HepG2 (cell line): ENCODE results near the gene RELL2. TPM values are rescaled to one million over a fixed set of nuclear protein-coding genes. Genes with fewer than 3 reads are reported as not detected.

ENCODE experiments used
- CREB1 ChIP-seq, 2 experiments: fragments of 450-650 bp in 1 of 2; IDR thresholded peaks; 2 replicates each; pipeline ENCODE4 v1.6.1; 2016 to 2017; ENCODE audit warnings: control low read depth in 1 of 2, mild to moderate bottlenecking in 1 of 2, missing compliant biosample characterization in 1 of 2, missing genetic modification characterization in 1 of 2
- NFE2L1 ChIP-seq: sonication (generic); formaldehyde crosslinking; IDR thresholded peaks from 2 replicates; pipeline ENCODE4 v1.4.0; 2020; ENCODE audit warnings: missing genetic modification reagents, mild to moderate bottlenecking, borderline replicate concordance
- TBX2 ChIP-seq: sonication (generic); formaldehyde crosslinking; IDR thresholded peaks from 2 replicates; pipeline ENCODE4 v1.5.0; 2020; ENCODE audit warnings: missing genetic modification reagents, mild to moderate bottlenecking, borderline replicate concordance
- ZMYM3 ChIP-seq: sonication (generic); formaldehyde crosslinking; IDR thresholded peaks from 2 replicates; pipeline ENCODE4 v1.5.1; 2020; ENCODE audit warnings: mild to moderate bottlenecking, missing genetic modification reagents
- ZMYM4 ChIP-seq: sonication (generic); formaldehyde crosslinking; IDR thresholded peaks from 2 replicates; pipeline ENCODE4 v1.8.1; 2023; ENCODE audit warnings: mild to moderate bottlenecking, missing genetic modification reagents
- ZNF570 ChIP-seq: sonication (generic); formaldehyde crosslinking; IDR thresholded peaks from 2 replicates; pipeline ENCODE4 v1.4.0; 2020; ENCODE audit warnings: mild to moderate bottlenecking, missing genetic modification reagents, borderline replicate concordance
- ZSCAN29 ChIP-seq: sonication (generic); formaldehyde crosslinking; conservative IDR thresholded peaks from 2 replicates; pipeline ENCODE4 v1.4.0; 2020; ENCODE audit warnings: mild to moderate bottlenecking, missing genetic modification reagents
- polyA plus RNA-seq, 8 experiments: library from polyadenylated mRNA; depleted of rRNA in 3 of 8; stranded (reverse) in 7 of 8; unstranded in 1 of 8; fragments of >200 nt; fragmentation: Illumina TruSeq in 4 of 8; extraction: Trizol in 4 of 8; gene quantifications; 2 replicates each; pipeline versions ENCODE4 v1.2.1 to v1.2.3, GENCODE V29; 2011 to 2016; ENCODE audit warnings: low read depth in 4 of 8, missing spikeins in 1 of 8, mixed read lengths in 1 of 8; ENCODE audit not compliant: insufficient read depth in 1 of 8
- total RNA-seq, 5 experiments: library from RNA; depleted of rRNA; stranded (reverse); fragments of >200 nt; fragmentation: Illumina TruSeq; extraction: Trizol; gene quantifications; 2 replicates each; pipeline ENCODE4 v1.2.3, GENCODE V29; 2016; ENCODE audit warnings: low read depth in 1 of 5
- TF ChIP-seq, protein P1 (sequence below), 2 experiments: IDR thresholded peaks; 2 replicates each; pipeline ENCODE4 v1.6.1; 2011 to 2012; ENCODE audit warnings: low read length in 2 of 2, borderline replicate concordance in 1 of 2, low read depth in 1 of 2, mild to moderate bottlenecking in 1 of 2, moderate library complexity in 1 of 2
- TF ChIP-seq, protein P2 (sequence below): sonication (generic); formaldehyde crosslinking; IDR thresholded peaks from 2 replicates; pipeline ENCODE4 v1.4.0; 2020; ENCODE audit warnings: mild to moderate bottlenecking, missing genetic modification reagents
- TF ChIP-seq, protein P3 (sequence below): sonication (generic); formaldehyde crosslinking; IDR thresholded peaks from 2 replicates; pipeline ENCODE4 v1.5.1; 2020; ENCODE audit warnings: missing genetic modification reagents, mild to moderate bottlenecking, borderline replicate concordance
- TF ChIP-seq, protein P4 (sequence below): IDR thresholded peaks from 2 replicates; pipeline ENCODE4 v1.6.1; 2018; ENCODE audit warnings: missing genetic modification reagents, mild to moderate bottlenecking, missing compliant biosample characterization
- TF ChIP-seq, protein P5 (sequence below): IDR thresholded peaks from 2 replicates; pipeline ENCODE4 v1.6.1; 2016; ENCODE audit warnings: low read depth, borderline replicate concordance
- TF ChIP-seq, protein P6 (sequence below): sonication (generic); formaldehyde crosslinking; IDR thresholded peaks from 2 replicates; pipeline ENCODE4 v1.4.0; 2020; ENCODE audit warnings: missing genetic modification reagents, borderline replicate concordance

The RELL2 gene
- total and polyA plus RNA-seq, 2 of the 13 experiments (the other 11 are each of a cell fraction or from before 2014, with no cell fraction given), result 6.4 to 8.3 TPM

DNA sequence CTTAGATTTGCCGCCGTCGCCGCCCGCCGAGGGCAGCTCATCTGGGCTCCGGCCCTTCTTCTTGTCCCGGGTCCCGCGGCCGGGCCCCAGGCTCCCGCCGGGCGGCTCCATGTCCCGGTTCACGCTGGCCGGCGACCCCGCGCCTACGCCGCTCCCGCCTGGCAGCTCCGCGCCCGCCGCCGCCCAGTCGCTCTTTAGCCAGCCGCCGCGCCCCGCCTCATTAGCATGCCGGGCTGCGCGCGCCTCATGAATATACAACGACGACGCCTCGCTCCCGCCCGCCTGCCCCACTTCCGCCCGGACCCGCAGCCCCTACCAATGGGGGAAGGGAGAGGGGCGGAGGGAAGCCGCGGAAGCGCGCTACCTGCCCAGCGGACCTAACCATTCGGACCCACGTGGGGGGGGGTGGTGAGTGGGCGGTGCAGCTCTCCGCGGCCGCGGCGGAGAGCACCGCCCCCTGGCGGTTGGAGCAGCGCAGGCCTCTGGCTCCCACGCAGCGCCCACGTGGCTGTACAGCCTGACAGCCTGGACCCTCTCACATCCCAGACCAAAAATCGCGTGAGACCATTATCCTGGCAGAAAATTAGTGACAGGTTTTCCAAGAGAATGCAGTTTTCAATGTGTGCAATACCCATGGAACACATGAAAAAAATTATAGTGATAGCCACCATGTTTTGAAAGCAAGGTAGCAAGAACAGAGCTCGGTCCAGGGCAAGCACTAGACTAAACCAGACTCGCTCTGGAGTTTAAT lies 17.8 kb upstream of the RELL2 start, which contains the start of gene DIAPH1 (continued):
- TF ChIP-seq, protein P1, sequence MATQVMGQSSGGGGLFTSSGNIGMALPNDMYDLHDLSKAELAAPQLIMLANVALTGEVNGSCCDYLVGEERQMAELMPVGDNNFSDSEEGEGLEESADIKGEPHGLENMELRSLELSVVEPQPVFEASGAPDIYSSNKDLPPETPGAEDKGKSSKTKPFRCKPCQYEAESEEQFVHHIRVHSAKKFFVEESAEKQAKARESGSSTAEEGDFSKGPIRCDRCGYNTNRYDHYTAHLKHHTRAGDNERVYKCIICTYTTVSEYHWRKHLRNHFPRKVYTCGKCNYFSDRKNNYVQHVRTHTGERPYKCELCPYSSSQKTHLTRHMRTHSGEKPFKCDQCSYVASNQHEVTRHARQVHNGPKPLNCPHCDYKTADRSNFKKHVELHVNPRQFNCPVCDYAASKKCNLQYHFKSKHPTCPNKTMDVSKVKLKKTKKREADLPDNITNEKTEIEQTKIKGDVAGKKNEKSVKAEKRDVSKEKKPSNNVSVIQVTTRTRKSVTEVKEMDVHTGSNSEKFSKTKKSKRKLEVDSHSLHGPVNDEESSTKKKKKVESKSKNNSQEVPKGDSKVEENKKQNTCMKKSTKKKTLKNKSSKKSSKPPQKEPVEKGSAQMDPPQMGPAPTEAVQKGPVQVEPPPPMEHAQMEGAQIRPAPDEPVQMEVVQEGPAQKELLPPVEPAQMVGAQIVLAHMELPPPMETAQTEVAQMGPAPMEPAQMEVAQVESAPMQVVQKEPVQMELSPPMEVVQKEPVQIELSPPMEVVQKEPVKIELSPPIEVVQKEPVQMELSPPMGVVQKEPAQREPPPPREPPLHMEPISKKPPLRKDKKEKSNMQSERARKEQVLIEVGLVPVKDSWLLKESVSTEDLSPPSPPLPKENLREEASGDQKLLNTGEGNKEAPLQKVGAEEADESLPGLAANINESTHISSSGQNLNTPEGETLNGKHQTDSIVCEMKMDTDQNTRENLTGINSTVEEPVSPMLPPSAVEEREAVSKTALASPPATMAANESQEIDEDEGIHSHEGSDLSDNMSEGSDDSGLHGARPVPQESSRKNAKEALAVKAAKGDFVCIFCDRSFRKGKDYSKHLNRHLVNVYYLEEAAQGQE (IDR thresholded peaks at IDR 0.05; ENCODE audit: borderline replicate concordance in 1 of 2, low read depth in 1 of 2, low read length in 2 of 2), result peak in 1 of 2 experiments; percentile 10; a peak in 1 of 4 replicates
- TF ChIP-seq, protein P2, sequence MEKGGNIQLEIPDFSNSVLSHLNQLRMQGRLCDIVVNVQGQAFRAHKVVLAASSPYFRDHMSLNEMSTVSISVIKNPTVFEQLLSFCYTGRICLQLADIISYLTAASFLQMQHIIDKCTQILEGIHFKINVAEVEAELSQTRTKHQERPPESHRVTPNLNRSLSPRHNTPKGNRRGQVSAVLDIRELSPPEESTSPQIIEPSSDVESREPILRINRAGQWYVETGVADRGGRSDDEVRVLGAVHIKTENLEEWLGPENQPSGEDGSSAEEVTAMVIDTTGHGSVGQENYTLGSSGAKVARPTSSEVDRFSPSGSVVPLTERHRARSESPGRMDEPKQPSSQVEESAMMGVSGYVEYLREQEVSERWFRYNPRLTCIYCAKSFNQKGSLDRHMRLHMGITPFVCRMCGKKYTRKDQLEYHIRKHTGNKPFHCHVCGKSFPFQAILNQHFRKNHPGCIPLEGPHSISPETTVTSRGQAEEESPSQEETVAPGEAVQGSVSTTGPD (CRISPR knock-in tag), result no peak
- TF ChIP-seq ZSCAN29 (CRISPR knock-in tag) (0 out of 2 replicates have a peak, but pooled peaks have one; percentile 25), ZMYM3 (CRISPR knock-in tag) (no peak), CREB1 (IDR thresholded peaks at IDR 0.05) (peak; percentile 78), CREB1 (CRISPR knock-in tag; IDR thresholded peaks at IDR 0.05) (peak; percentile 74; the same call in 1 of the 2 replicates), ZMYM4 (CRISPR knock-in tag) (peak; percentile 98), TBX2 (CRISPR knock-in tag) (peak; percentile 72; the same call in 1 of the 2 replicates), NFE2L1 (CRISPR knock-in tag) (no peak), ZNF570 (CRISPR knock-in tag) (no peak; the same call in 1 of the 2 replicates)
- TF ChIP-seq, protein P3, sequence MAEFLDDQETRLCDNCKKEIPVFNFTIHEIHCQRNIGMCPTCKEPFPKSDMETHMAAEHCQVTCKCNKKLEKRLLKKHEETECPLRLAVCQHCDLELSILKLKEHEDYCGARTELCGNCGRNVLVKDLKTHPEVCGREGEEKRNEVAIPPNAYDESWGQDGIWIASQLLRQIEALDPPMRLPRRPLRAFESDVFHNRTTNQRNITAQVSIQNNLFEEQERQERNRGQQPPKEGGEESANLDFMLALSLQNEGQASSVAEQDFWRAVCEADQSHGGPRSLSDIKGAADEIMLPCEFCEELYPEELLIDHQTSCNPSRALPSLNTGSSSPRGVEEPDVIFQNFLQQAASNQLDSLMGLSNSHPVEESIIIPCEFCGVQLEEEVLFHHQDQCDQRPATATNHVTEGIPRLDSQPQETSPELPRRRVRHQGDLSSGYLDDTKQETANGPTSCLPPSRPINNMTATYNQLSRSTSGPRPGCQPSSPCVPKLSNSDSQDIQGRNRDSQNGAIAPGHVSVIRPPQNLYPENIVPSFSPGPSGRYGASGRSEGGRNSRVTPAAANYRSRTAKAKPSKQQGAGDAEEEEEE, result no peak
- TF ChIP-seq, protein P4, sequence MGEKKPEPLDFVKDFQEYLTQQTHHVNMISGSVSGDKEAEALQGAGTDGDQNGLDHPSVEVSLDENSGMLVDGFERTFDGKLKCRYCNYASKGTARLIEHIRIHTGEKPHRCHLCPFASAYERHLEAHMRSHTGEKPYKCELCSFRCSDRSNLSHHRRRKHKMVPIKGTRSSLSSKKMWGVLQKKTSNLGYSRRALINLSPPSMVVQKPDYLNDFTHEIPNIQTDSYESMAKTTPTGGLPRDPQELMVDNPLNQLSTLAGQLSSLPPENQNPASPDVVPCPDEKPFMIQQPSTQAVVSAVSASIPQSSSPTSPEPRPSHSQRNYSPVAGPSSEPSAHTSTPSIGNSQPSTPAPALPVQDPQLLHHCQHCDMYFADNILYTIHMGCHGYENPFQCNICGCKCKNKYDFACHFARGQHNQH (CRISPR knock-in tag), result peak; percentile 65; the same call in 1 of the 2 replicates
- TF ChIP-seq, protein P5, sequence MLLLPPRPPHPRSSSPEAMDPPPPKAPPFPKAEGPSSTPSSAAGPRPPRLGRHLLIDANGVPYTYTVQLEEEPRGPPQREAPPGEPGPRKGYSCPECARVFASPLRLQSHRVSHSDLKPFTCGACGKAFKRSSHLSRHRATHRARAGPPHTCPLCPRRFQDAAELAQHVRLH (CRISPR knock-in tag), result peak; percentile 79; the same call in 1 of the 2 replicates
- TF ChIP-seq, protein P6, sequence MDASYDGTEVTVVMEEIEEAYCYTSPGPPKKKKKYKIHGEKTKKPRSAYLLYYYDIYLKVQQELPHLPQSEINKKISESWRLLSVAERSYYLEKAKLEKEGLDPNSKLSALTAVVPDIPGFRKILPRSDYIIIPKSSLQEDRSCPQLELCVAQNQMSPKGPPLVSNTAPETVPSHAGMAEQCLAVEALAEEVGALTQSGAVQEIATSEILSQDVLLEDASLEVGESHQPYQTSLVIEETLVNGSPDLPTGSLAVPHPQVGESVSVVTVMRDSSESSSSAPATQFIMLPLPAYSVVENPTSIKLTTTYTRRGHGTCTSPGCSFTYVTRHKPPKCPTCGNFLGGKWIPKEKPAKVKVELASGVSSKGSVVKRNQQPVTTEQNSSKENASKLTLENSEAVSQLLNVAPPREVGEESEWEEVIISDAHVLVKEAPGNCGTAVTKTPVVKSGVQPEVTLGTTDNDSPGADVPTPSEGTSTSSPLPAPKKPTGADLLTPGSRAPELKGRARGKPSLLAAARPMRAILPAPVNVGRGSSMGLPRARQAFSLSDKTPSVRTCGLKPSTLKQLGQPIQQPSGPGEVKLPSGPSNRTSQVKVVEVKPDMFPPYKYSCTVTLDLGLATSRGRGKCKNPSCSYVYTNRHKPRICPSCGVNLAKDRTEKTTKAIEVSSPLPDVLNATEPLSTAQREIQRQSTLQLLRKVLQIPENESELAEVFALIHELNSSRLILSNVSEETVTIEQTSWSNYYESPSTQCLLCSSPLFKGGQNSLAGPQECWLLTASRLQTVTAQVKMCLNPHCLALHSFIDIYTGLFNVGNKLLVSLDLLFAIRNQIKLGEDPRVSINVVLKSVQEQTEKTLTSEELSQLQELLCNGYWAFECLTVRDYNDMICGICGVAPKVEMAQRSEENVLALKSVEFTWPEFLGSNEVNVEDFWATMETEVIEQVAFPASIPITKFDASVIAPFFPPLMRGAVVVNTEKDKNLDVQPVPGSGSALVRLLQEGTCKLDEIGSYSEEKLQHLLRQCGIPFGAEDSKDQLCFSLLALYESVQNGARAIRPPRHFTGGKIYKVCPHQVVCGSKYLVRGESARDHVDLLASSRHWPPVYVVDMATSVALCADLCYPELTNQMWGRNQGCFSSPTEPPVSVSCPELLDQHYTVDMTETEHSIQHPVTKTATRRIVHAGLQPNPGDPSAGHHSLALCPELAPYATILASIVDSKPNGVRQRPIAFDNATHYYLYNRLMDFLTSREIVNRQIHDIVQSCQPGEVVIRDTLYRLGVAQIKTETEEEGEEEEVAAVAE (CRISPR knock-in tag), result peak; percentile 43; the same call in 1 of the 2 replicates
